HEK293T (cell line): ENCODE results near the gene ZFP14.

Experiments used
- ARNT ChIP-seq: fragments of 450-650 bp; IDR thresholded peaks from 2 replicates; pipeline ENCODE4 v1.6.1; 2017; ENCODE audit warnings: mild to moderate bottlenecking
- BHLHE40 ChIP-seq: fragments of 450-650 bp; IDR thresholded peaks from 2 replicates; pipeline ENCODE4 v1.6.1; 2016; ENCODE audit warnings: mild to moderate bottlenecking, moderate library complexity, borderline replicate concordance
- ELF4 ChIP-seq: fragments of 450-650 bp; IDR thresholded peaks from 2 replicates; pipeline ENCODE4 v1.6.1; 2017; ENCODE audit warnings: antibody characterized with exemption
- FOXA1 ChIP-seq: fragments of 450-650 bp; IDR thresholded peaks from 2 replicates; pipeline ENCODE4 v1.6.1; 2016; ENCODE audit warnings: mild to moderate bottlenecking
- FOXK2 ChIP-seq: fragments of 450-650 bp; IDR thresholded peaks from 2 replicates; pipeline ENCODE4 v1.6.1; 2016; ENCODE audit warnings: mild to moderate bottlenecking
- FOXM1 ChIP-seq: fragments of 450-650 bp; IDR thresholded peaks from 2 replicates; pipeline ENCODE4 v1.6.1; 2017; ENCODE audit warnings: mild to moderate bottlenecking, borderline replicate concordance
- L3MBTL2 ChIP-seq: fragments of 450-650 bp; conservative IDR thresholded peaks from 2 replicates; pipeline ENCODE4 v1.6.1; 2016; ENCODE audit warnings: mild to moderate bottlenecking
- LEF1 ChIP-seq: fragments of 450-650 bp; IDR thresholded peaks from 2 replicates; pipeline ENCODE4 v1.6.1; 2017; ENCODE audit warnings: mild to moderate bottlenecking, borderline replicate concordance
- NFRKB ChIP-seq: fragments of 450-650 bp; IDR thresholded peaks from 2 replicates; pipeline ENCODE4 v1.6.1; 2016; ENCODE audit warnings: mild to moderate bottlenecking, moderate library complexity
- SP1 ChIP-seq: fragments of 450-650 bp; IDR thresholded peaks from 2 replicates; pipeline ENCODE4 v1.6.1; 2017
- SUZ12 ChIP-seq: fragments of 450-650 bp; IDR thresholded peaks from 2 replicates; pipeline ENCODE4 v1.6.1; 2016; ENCODE audit warnings: mild to moderate bottlenecking
- TARDBP ChIP-seq: fragments of 450-650 bp; IDR thresholded peaks from 2 replicates; pipeline ENCODE4 v1.6.1; 2016
- TF ChIP-seq, protein P1 (sequence below): fragments of 450-650 bp; IDR thresholded peaks from 2 replicates; pipeline ENCODE4 v1.6.1; 2016

DNA sequence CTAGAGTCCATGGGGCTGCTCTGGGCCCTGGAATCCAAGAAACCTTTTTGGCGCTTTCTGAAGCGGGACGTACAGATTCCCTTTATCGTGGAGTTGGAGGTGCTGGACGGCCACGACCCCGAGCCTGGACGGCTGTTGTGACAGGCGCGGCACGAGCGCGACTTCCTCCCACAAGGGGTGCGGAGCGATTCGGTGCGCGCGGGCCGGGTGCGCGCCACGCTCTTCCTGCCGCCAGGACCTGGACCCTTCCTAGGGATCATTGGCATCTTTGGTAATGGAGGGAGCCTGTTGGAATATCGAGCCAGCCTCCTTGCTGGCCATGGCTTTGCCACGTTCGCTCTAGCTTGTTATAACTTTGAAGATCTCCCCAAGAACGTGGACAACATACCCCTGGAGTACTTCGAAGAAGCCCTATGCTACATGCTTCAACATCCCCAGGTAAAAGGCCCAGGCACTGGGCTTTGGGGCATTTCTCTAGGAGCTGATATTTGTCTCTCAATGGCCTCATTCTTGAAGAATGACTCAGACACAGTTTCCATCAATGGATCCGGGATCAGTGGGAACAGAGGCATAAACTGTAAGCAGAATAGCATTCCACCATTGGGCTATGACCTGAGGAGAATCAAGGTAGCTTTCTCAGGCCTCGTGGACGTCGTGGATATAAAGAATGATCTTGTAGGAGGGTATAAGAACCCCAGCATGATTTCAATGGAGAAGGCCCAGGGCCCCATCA is 42.9 kb upstream of the ZFP14 start:
- no peak for TF ChIP-seq FOXM1
- no peak for TF ChIP-seq SP1
- TF ChIP-seq ELF4 = no peak
- TF ChIP-seq LEF1 = no peak
- no peak for TF ChIP-seq ARNT
- no peak for TF ChIP-seq FOXK2
- TF ChIP-seq L3MBTL2 = no peak
- TF ChIP-seq, protein P1, sequence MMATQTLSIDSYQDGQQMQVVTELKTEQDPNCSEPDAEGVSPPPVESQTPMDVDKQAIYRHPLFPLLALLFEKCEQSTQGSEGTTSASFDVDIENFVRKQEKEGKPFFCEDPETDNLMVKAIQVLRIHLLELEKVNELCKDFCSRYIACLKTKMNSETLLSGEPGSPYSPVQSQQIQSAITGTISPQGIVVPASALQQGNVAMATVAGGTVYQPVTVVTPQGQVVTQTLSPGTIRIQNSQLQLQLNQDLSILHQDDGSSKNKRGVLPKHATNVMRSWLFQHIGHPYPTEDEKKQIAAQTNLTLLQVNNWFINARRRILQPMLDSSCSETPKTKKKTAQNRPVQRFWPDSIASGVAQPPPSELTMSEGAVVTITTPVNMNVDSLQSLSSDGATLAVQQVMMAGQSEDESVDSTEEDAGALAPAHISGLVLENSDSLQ = no peak
- no peak for TF ChIP-seq FOXA1
- TF ChIP-seq NFRKB = no peak
- no peak for TF ChIP-seq TARDBP
- no peak for TF ChIP-seq SUZ12
- TF ChIP-seq BHLHE40 = no peak
